Choroid plexus epithelial cell (primary cell): ENCODE data around the gene TEDC1.
"Not testable (repeated sequence)": the region's sequence is repeated elsewhere in the genome, so short reads cannot be mapped to it uniquely, and the experiment has no call there.

Source experiments
- DNase-seq: peaks from one replicate; pipeline ENCODE4 v3.0.0-alpha.2; 2010; ENCODE audit warnings: low read depth
- H3K4me3 ChIP-seq: 2 replicates; pipeline ENCODE4 v1.5.1; 2011; ENCODE audit warnings: low read depth, mild to moderate bottlenecking, control low read depth, low read length, moderate library complexity
- TF ChIP-seq, protein P1 (sequence below): conservative IDR thresholded peaks from 2 replicates; pipeline ENCODE4 v1.5.1; 2011; ENCODE audit warnings: low read depth, mild to moderate bottlenecking, control low read depth, inconsistent platforms, low read length, moderate library complexity

The TEDC1 gene

DNA sequence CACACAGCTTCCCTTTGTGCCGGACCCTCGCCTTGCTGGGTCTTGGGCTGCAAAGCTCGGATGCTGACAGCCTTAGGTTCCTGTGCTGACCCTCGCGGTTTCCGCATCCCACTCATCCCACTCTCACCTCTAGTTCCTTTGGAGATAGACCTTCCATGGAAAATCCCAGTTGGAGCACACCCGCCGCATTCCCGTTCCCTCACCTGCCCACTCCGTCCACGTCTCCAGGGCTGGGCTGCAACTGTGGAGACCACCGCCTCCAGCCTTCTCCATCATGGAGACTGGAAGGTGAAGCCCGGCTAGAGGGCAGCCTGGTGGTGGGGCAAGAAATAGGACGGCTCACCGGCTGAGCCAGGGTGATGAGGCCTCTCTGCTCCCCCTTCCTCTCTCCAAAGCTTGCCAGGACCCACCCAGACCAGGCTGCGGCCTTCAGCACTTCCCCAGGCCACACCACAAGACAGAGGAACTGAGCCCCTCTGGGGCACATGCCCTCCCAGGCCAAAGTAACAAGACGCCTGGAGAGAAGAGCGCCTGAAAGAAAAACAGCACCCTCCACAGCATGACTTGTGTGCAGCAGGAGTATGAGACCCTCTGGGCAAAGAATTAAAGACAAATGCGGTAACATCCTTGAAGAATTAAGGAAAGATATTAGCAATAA is 50.3 kb downstream of the TEDC1 start:
- DNase-seq: no peak
- TF ChIP-seq, protein P1, sequence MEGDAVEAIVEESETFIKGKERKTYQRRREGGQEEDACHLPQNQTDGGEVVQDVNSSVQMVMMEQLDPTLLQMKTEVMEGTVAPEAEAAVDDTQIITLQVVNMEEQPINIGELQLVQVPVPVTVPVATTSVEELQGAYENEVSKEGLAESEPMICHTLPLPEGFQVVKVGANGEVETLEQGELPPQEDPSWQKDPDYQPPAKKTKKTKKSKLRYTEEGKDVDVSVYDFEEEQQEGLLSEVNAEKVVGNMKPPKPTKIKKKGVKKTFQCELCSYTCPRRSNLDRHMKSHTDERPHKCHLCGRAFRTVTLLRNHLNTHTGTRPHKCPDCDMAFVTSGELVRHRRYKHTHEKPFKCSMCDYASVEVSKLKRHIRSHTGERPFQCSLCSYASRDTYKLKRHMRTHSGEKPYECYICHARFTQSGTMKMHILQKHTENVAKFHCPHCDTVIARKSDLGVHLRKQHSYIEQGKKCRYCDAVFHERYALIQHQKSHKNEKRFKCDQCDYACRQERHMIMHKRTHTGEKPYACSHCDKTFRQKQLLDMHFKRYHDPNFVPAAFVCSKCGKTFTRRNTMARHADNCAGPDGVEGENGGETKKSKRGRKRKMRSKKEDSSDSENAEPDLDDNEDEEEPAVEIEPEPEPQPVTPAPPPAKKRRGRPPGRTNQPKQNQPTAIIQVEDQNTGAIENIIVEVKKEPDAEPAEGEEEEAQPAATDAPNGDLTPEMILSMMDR: no peak
- H3K4me3 ChIP-seq: no peak overlapping the region

DNA sequence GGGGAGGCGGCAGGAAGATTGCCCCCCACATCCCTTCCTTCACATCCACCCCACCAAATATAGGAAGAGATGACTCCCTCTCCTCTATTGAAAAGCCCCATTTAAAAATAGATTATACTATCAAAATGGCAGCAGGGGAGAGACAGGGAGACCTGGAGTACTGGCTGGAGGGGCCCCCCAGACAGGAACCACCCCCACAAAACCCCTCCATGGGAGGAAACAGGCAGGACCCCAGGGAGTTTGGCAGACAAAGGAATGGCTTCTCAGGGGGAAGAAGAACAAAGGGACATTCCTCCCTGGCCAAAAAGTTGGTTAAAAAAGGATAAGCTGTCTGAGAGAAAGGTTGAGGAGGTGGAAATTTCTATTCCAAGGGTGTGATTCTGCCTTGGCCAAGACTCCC is 54.6 kb downstream of the TEDC1 start:
- DNase-seq, H3K4me3 ChIP-seq: not testable (repeated sequence)

DNA sequence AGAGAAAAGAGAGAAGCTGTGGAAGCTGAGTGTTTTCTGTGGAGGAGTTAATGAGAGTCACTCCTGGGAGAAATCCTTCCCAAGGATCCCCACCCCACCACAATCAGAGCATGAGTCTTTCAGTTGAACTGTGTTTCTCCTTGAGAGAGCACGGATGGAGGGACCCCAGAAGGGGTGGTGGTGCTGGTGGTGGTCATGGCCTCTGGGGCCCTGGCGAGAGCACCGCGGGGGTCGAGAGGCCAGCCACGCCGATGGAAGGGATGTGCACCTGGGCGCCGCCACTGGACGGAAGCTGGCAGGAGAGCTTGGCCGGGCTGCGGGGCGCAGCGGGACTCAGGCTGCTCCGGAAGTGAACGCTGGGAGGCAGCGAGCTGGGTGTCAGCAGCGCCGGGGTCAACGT is 55.4 kb downstream of the TEDC1 start:
- DNase-seq, H3K4me3 ChIP-seq: not testable (repeated sequence)

DNA sequence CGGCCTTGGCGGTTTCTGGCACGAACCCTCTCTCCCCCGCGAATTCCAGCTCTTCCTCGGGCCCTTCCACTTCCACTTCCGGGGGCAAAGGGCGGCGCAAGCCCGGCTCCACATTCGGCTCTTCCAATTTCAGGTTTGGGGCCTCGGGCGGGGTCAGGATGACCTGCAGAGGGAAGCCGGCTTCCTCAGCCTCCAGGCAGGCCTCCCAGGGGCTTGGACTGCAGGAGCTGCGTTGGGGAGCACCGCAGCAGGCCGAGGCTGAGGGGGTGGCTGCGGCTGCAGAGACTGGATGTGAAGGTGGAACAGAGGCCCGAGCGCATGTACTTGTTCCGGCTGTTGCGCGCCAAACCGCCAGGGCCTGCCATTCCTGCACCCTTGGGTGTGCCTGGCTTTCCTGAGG is 56.0 kb downstream of the TEDC1 start:
- H3K4me3 ChIP-seq, DNase-seq: not testable (repeated sequence)

DNA sequence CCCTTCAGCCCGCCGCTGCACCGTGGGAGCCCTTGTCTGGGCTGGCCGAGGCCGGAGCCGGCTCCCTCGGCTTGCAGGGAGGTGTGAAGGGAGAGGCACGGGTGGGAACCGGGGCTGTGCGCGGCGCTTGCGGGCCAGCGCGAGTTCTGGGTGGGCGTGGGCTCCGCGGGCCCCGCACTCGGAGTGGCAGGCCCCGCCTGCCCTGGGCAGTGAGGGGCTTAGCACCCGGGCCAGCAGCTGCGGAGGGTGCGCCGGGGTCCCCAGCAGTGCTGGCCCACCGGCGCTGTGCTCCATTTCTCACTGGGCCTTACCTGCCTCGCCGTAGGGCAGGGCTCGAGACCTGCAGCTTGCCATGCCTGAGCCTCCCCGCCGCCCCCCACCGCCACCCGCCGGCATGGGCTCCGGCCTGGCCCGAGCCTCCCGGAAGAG is 56.7 kb downstream of the TEDC1 start:
- TF ChIP-seq, protein P1: no peak
- H3K4me3 ChIP-seq: no peak overlapping the region
- no peak for DNase-seq
